MV-4-11 (cell line): ENCODE data around the gene UBE2S.
A peak's percentile ranks its signal among the peaks of the same experiment; 100 is the strongest.

Experiments used
- DNase-seq: peaks from one replicate; lab custom pipeline; 2025; lab: John Stamatoyannopoulos, UW

The UBE2S gene

GRCh38 chr19:55362990-55363716, 44.4 kb downstream of the UBE2S start, which contains the start of gene GARIN5B:
GARIN5B (minus strand) TSS chr19:55363260; CDS start chr19:55363066, 194 bp downstream.
- no peak for DNase-seq

DNA sequence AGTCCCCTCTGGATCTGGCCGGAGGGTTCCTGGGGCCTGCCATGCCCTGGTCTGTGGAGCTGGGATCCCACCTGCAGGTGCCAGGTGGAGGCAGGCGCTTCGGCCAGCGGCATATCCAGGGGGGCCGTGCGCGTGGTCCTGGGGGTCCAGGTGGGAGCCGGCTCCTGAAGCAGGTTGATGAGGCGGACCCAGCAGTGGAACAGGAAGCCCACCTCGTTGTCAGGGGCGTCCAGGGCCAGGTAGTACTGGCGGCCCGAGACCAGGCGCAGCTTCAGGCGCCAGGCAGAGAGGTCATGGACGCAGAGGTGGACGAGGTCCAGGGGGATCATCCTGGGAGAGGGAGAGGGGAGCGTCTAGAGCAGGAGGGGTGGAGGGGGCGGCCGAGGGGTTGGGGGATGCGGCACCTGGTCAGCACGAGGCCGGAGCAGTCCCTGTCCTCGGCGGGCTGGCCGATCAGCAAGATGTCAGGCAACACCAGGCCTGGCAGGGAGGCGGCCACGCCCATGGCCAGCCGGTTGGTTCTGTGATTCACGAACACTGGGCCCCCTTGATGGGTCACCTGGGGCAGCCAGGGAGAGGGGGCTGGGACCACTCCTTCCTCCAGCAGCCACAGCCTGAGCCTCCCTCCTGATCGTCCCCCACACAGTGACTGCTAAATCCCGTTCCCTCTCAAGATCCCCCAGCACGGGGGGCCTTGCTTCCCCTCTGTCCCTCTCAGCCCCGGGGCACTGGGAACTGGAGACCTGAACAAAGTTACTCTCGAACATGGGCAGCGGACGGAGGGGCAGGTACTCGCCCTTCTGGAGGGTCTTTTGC, 45.2 kb downstream of the UBE2S start:
- no peak for DNase-seq

- DNase-seq = no peak
Observed at GRCh38 chr19:55360902-55361301, 46.7 kb downstream of the UBE2S start.

DNA sequence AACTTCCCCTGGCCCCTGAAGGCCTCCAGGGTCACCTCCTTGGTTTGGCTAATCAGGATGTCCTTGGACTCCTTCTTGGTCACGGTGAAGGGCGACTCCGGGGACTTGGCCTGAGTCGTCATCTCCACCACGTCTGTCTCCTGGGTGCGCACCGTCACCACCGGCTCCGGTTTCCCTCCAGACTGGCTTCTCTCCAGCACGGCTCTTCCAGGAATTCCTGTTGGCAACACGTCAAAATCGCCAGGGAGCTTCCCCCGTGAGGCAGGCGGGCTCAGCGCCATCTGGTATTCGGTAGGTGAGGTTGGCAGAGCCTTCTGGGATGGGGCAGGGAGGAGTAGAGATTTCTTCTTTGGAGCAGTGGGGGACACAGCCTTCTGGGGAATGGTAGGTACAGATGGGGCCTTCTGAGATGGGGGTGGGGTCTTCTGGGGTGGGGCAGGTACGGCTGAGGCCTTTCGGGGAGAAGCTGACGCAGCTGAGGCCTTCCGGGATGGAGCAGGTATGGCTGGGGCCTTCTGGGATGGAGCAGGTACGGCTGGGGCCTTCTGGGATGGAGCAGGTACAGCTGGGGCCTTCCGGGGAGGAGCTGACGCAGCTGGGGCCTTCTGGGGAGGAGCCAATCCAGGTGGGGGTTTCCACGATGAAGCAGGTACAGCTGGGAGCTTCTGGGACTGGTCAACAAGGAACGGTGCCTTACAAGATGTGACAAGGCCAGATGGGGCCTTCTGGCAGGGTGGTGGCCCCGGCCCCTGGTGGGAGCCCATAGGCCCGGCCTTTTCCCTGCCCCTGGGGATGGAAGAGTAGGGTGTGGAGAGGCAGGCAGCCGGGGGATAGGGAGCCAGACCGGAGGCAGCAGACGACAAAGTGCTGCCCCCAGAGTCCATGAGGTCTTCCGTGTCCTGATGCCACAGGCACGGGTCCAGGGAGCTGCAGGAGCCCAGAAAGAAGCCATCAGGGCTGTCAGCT, 48.4 kb downstream of the UBE2S start:
- DNase-seq = no peak

DNA sequence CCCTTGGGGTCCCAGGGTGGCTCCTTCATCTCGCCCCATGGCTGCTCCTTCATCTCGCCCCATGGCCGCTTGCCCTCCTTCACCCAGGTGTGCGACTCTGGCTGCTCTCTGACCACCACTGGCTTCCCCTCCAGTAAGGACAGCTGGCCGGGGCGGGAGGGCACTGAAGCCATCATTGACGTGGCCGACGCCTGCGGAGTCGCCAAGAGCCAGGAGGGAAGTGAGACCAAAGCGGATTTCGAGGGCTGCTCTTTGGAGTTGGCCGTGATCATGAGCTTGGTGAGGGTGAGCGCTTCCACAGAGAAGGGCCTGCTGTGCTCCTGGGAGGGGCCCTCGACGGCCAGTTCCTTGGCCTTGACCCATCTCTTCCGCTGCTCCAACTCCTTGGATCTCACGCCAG, 49.1 kb downstream of the UBE2S start:
- peak; percentile 68 for DNase-seq

GRCh38 chr19:55355213-55355821, 52.3 kb downstream of the UBE2S start:
- no peak for DNase-seq

GRCh38 chr19:55354698-55355212, 52.8 kb downstream of the UBE2S start, which contains the start of gene COX6B2:
COX6B2 (minus strand) TSS chr19:55354719; CDS start chr19:55354521, 198 bp downstream.
- no peak for DNase-seq

- peak; percentile 67 for DNase-seq
Observed at GRCh38 chr19:55353803-55354697, 53.5 kb downstream of the UBE2S start.

GRCh38 chr19:55353356-55353802, 54.2 kb downstream of the UBE2S start:
- no peak for DNase-seq

- no peak for DNase-seq
Observed at GRCh38 chr19:55352549-55353145, 54.9 kb downstream of the UBE2S start.

DNA sequence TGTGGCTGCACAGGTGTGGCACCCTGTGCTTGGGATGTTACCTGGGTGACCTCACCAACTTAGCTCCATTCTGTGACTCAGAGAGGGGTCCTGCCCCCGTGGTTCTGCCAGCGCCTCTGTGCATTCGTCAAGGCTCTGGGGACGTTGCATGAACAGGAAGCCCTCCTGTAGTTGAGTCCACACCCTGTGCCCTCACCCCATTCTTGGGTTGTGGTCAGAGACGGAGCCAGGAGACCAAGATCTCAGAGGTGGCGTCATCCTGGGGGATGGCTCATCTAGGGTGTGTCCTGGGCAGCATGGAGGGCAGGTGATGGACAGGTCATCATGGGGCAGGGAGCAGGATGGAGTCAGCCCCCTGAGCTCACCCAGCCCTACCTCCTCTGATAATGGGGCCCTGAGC, 55.5 kb downstream of the UBE2S start:
- no peak for DNase-seq

DNA sequence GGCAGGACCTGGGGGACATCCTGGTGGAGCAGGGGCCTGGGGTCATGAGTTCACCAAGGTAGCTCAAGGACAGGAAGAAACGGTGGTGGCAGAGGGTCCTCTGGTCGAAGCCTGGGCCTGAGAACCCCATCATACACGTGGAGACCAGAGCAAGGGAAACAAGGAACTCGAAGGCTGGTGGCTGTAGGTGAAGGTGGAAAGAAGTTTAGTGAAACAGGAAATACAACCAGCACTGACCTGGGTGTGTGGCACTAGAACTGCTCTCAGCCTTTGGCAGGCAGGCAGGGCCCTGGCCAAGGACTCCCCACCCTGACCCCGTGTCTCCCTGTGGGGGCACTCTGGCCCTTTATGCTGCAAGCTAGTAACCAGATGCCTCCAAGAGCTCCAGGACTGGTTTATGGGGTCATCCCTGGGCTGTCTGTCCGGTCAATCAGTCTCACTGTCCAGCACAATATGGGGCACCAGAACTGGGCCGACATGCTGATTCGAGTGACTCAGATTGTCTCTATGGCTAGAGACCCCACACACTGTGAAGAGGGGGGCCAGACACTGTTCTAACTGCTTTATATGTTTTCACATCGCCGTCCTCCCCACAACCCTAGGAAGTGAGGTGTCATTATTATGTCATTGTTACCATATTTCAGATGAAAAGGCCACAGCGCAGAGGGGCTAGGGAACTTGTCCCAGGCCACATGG, 56.8 kb downstream of the UBE2S start:
- no peak for DNase-seq
